GM19193 (cell line): ENCODE results near the gene SCRT2.

Experiments
- POLR2A ChIP-seq: IDR thresholded peaks from 4 replicates; pipeline ENCODE4 v1.6.1; 2011; ENCODE audit not compliant: insufficient read depth, insufficient read length; ENCODE audit errors: extremely low read depth

The SCRT2 gene

GRCh38 chr20:675453-676314 lies at the start of gene SCRT2:
Gene SCRT2, minus strand, starts transcription at chr20:675802. Its CDS starts 201 bp downstream, at chr20:675601.
- no peak for TF ChIP-seq POLR2A

- TF ChIP-seq POLR2A = no peak
These were observed 48.2 kb upstream of the SCRT2 start for GRCh38 chr20:723756-724155.

- TF ChIP-seq POLR2A = no peak
These were observed 47.4 kb upstream of the SCRT2 start for GRCh38 chr20:722822-723644.

GRCh38 chr20:721876-722275 lies 46.3 kb upstream of the SCRT2 start:
- no peak for TF ChIP-seq POLR2A

GRCh38 chr20:719816-720215 lies 44.2 kb upstream of the SCRT2 start:
- TF ChIP-seq POLR2A = no peak

GRCh38 chr20:719068-719467 lies 43.5 kb upstream of the SCRT2 start:
- no peak for TF ChIP-seq POLR2A

- TF ChIP-seq POLR2A = no peak
These were observed 42.2 kb upstream of the SCRT2 start for GRCh38 chr20:717832-718231.

GRCh38 chr20:717271-717670 lies 41.7 kb upstream of the SCRT2 start:
- TF ChIP-seq POLR2A = no peak

- TF ChIP-seq POLR2A = no peak
These were observed 38.9 kb upstream of the SCRT2 start for GRCh38 chr20:714453-714852.

- no peak for TF ChIP-seq POLR2A
These were observed 36.0 kb upstream of the SCRT2 start for GRCh38 chr20:711576-711975.

- no peak for TF ChIP-seq POLR2A
These were observed 35.3 kb upstream of the SCRT2 start for GRCh38 chr20:710780-711450.

GRCh38 chr20:709991-710779 lies 34.6 kb upstream of the SCRT2 start:
- TF ChIP-seq POLR2A = no peak

- TF ChIP-seq POLR2A = no peak
These were observed 33.8 kb upstream of the SCRT2 start for GRCh38 chr20:709423-709822.

- no peak for TF ChIP-seq POLR2A
These were observed 33.4 kb upstream of the SCRT2 start for GRCh38 chr20:708956-709355.
